ELR (cell line): ENCODE data around the gene UBE2D2.

Experiments used
- DNase-seq: peaks from one replicate; pipeline ENCODE4 v3.0.0-alpha.2; 2015; ENCODE audit warnings: low read depth

Gene UBE2D2

DNA sequence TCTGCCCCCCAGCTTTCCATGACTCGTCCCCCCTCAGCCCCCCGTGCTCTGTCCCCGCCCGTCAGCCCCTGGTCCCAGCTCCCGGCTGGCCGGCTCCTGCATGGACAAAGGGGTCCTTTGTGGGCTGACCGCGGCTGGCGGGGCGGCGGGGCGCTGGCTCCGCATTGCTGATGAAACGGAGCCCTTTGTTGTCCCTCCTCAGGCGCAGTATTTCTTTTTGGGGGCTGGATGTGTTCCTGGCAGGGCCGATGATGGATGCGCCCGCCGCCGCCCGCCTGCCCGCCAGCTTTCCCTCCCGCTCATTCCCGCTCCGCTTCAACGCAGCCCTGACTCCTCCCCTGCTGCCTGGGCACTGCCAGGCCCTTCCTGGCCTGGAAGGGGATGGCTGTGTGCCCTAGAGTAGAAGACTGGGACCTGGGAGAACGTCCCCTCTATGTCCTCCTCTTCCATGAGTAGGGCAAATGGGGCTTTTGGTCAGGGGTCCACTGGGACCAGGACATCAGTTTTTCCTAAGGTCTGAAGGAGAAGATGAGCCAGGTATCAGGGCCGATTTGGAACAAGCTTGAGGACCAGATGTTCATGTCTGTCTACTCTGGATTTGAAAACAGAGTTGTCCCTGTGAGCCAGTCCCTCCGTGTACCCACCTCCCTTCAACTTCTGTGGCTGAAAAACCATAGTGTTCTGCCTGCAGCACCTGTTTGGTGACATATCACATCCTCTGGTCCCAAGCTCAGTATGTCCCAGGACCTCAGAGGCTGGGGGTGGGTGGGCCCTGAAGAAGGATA, 116.0 kb downstream of the UBE2D2 start:
- DNase-seq = no peak
